Nephron progenitor cell (in vitro differentiated cells): ENCODE results near the gene COLGALT1.

ENCODE experiments used
- DNase-seq: peaks from one replicate; pipeline ENCODE4 v3.0.0; 2021
- H3K27ac Mint-ChIP-seq: 2 replicates; pipeline ENCODE4 v1.8.0; 2021; ENCODE audit warnings: mild to moderate bottlenecking, moderate library complexity, mixed read lengths
- H3K27me3 Mint-ChIP-seq: 2 replicates; pipeline ENCODE4 v1.8.0; 2021; ENCODE audit warnings: mild to moderate bottlenecking, low read depth, mixed read lengths; ENCODE audit not compliant: poor library complexity
- H3K36me3 Mint-ChIP-seq: 2 replicates; pipeline ENCODE4 v1.8.0; 2021; ENCODE audit warnings: low read depth, mixed read lengths
- H3K4me1 Mint-ChIP-seq: 2 replicates; pipeline ENCODE4 v1.8.0; 2021; ENCODE audit warnings: mixed read lengths
- H3K4me3 Mint-ChIP-seq: 2 replicates; pipeline ENCODE4 v1.8.0; 2021; ENCODE audit warnings: mild to moderate bottlenecking, moderate library complexity, mixed read lengths
- H3K9me3 Mint-ChIP-seq: 2 replicates; pipeline ENCODE4 v1.8.0; 2021; ENCODE audit warnings: mild to moderate bottlenecking, moderate library complexity, mixed read lengths
- CTCF ChIP-seq: fragments of 200-600 bp; sonication (generic); IDR thresholded peaks from 2 replicates; pipeline ENCODE4 v1.5.0; 2021; ENCODE audit warnings: antibody characterized with exemption

The COLGALT1 gene

GRCh38 chr19:17632577-17632976, 77.1 kb downstream of the COLGALT1 start:
- no peak for DNase-seq
- Mint-ChIP-seq H3K36me3 (no peaks in the 10 kb centered on the region), H3K4me3 (no peak overlapping the region), H3K27ac (no peak overlapping the region), H3K27me3 (peaks cover 4% of the 10 kb centered on the region), H3K9me3 (no peaks in the 10 kb centered on the region), H3K4me1 (no peaks in the 10 kb centered on the region)
- TF ChIP-seq CTCF, result no peak
